ENCODE results near the gene NFU1.

- TF ChIP-seq POLR2AphosphoS5 (IDR thresholded peaks at IDR 0.05; ENCODE audit: low read depth, low read length): no peak
- no peak for TF ChIP-seq ZNF274 (IDR thresholded peaks at IDR 0.05; ENCODE audit: low read depth, low read length)
- TF ChIP-seq CTCF (IDR thresholded peaks at IDR 0.05 in 2 of 3, conservative IDR thresholded peaks at IDR 0.05 in 1 of 3; ENCODE audit: borderline replicate concordance in 1 of 3, insufficient read depth in 1 of 3, low read depth in 2 of 3, low read length in 2 of 3): no peak
- TF ChIP-seq RAD21 (IDR thresholded peaks at IDR 0.05; ENCODE audit: low read depth): no peak
- TF ChIP-seq POLR2A (IDR thresholded peaks at IDR 0.05; ENCODE audit: borderline replicate concordance, extremely low read depth, insufficient read depth, insufficient read length): no peak
- TF ChIP-seq YY1 (IDR thresholded peaks at IDR 0.05; ENCODE audit: extremely low read depth, insufficient replicate concordance, low read depth, low read length): no peak
- no peak for TF ChIP-seq EZH2 (IDR thresholded peaks at IDR 0.05)
- no peak for TF ChIP-seq EGR1 (IDR thresholded peaks at IDR 0.05; ENCODE audit: low read depth)
- TF ChIP-seq ATF3 (IDR thresholded peaks at IDR 0.05): no peak
- no peak for TF ChIP-seq EZH2phosphoT487 (IDR thresholded peaks at IDR 0.05; ENCODE audit: borderline replicate concordance)
- no peak for TF ChIP-seq JUND (IDR thresholded peaks at IDR 0.05)
These were observed 46.8 kb downstream of the NFU1 start for GRCh38 chr2:69390471-69390870.
